Type B pancreatic cell (in vitro differentiated cells): ENCODE measurements around the gene EFCC1. TPM values are rescaled to one million over a fixed set of nuclear protein-coding genes. Genes with fewer than 3 reads are reported as not detected.
"Not testable (repeated sequence)": the region's sequence is repeated elsewhere in the genome, so short reads cannot be mapped to it uniquely, and the experiment has no call there.

Source experiments
- DNase-seq: peaks from one replicate; pipeline ENCODE4 v3.0.0; 2021; ENCODE audit warnings: mixed read lengths; ENCODE audit not compliant: unreplicated experiment; ENCODE audit errors: extremely low spot score
- H3K27ac Mint-ChIP-seq: 2 replicates; pipeline ENCODE4 v1.8.0; 2021; ENCODE audit warnings: mild to moderate bottlenecking, mixed read lengths
- H3K27me3 Mint-ChIP-seq: 2 replicates; pipeline ENCODE4 v1.8.0; 2021; ENCODE audit warnings: mixed read lengths
- H3K36me3 Mint-ChIP-seq: 2 replicates; pipeline ENCODE4 v1.8.0; 2021; ENCODE audit warnings: mixed read lengths
- H3K4me1 Mint-ChIP-seq: one replicate; pipeline ENCODE4 v1.8.0; 2021; ENCODE audit warnings: mixed read lengths; ENCODE audit not compliant: unreplicated experiment
- H3K4me3 Mint-ChIP-seq: 2 replicates; pipeline ENCODE4 v1.8.0; 2021; ENCODE audit warnings: mild to moderate bottlenecking, mixed read lengths
- H3K9me3 Mint-ChIP-seq: 2 replicates; pipeline ENCODE4 v1.8.0; 2021; ENCODE audit warnings: mixed read lengths
- total RNA-seq: library from RNA; stranded (reverse); gene quantifications from 2 replicates; pipeline ENCODE4 v1.2.1, GENCODE V29; 2021; ENCODE audit warnings: low replicate concordance
- TF ChIP-seq, protein P1 (sequence below): fragments of 200-600 bp; sonication (generic); conservative IDR thresholded peaks from 2 replicates; pipeline ENCODE4 v1.5.0; 2021; ENCODE audit warnings: antibody characterized with exemption, mild to moderate bottlenecking

Gene EFCC1
- total RNA-seq, 1 donor from 2014 or later, result 2.2 TPM

GRCh38 chr3:129063091-129063640 lies 62.1 kb downstream of the EFCC1 start:
- TF ChIP-seq, protein P1, sequence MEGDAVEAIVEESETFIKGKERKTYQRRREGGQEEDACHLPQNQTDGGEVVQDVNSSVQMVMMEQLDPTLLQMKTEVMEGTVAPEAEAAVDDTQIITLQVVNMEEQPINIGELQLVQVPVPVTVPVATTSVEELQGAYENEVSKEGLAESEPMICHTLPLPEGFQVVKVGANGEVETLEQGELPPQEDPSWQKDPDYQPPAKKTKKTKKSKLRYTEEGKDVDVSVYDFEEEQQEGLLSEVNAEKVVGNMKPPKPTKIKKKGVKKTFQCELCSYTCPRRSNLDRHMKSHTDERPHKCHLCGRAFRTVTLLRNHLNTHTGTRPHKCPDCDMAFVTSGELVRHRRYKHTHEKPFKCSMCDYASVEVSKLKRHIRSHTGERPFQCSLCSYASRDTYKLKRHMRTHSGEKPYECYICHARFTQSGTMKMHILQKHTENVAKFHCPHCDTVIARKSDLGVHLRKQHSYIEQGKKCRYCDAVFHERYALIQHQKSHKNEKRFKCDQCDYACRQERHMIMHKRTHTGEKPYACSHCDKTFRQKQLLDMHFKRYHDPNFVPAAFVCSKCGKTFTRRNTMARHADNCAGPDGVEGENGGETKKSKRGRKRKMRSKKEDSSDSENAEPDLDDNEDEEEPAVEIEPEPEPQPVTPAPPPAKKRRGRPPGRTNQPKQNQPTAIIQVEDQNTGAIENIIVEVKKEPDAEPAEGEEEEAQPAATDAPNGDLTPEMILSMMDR, result no peak
- Mint-ChIP-seq H3K36me3 (no peaks in the 10 kb centered on the region), H3K9me3 (no peaks in the 10 kb centered on the region), H3K27me3 (no peaks in the 10 kb centered on the region), H3K4me1 (peaks cover 10% of the 10 kb centered on the region), H3K4me3 (no peak overlapping the region), H3K27ac (peak overlapping the region; percentile 8)
- no peak for DNase-seq

- no peak for DNase-seq
- peaks cover 5% of the 10 kb centered on the region for H3K4me1 Mint-ChIP-seq
- no peaks in the 10 kb centered on the region for H3K27me3 Mint-ChIP-seq
- TF ChIP-seq, protein P1, result no peak
- no peaks in the 10 kb centered on the region for H3K36me3 Mint-ChIP-seq
- no peak overlapping the region for H3K27ac Mint-ChIP-seq
- no peaks in the 10 kb centered on the region for H3K9me3 Mint-ChIP-seq
- H3K4me3 Mint-ChIP-seq, result no peak overlapping the region
Measured at GRCh38 chr3:129063841-129064482, 62.9 kb downstream of the EFCC1 start.

GRCh38 chr3:129065016-129065719 lies 64.1 kb downstream of the EFCC1 start:
- no peaks in the 10 kb centered on the region for H3K27me3 Mint-ChIP-seq
- TF ChIP-seq, protein P1, result no peak
- H3K4me1 Mint-ChIP-seq, result peaks cover 5% of the 10 kb centered on the region
- no peak overlapping the region for H3K27ac Mint-ChIP-seq
- no peak overlapping the region for H3K4me3 Mint-ChIP-seq
- no peaks in the 10 kb centered on the region for H3K36me3 Mint-ChIP-seq
- H3K9me3 Mint-ChIP-seq, result no peaks in the 10 kb centered on the region
- no peak for DNase-seq

DNA sequence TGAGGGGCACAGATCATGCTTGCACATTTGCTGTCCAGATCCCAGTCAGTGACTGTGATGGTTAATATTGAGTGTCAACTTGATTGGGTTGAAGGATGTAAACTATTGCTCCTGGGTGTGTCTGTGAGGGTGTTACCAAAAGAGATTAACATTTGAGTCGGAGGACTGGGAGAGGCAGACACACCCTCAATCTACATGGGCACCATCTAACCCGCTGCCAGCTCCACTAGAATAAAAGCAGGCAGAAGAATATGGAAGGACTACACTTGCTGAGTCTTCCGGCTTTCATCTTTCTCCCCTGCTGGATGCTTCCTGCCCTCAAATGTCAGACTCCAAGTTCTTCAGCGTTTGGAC lies 64.6 kb downstream of the EFCC1 start:
- H3K4me3 Mint-ChIP-seq, result no peak overlapping the region
- peaks cover 5% of the 10 kb centered on the region for H3K4me1 Mint-ChIP-seq
- H3K36me3 Mint-ChIP-seq, result no peaks in the 10 kb centered on the region
- no peak overlapping the region for H3K27ac Mint-ChIP-seq
- H3K27me3 Mint-ChIP-seq, result no peaks in the 10 kb centered on the region
- no peaks in the 10 kb centered on the region for H3K9me3 Mint-ChIP-seq
- TF ChIP-seq, protein P1, result no peak
- DNase-seq, result no peak

- H3K27me3 Mint-ChIP-seq, H3K27ac Mint-ChIP-seq, DNase-seq, H3K36me3 Mint-ChIP-seq, H3K4me1 Mint-ChIP-seq, H3K4me3 Mint-ChIP-seq, H3K9me3 Mint-ChIP-seq: not testable (repeated sequence)
Measured at GRCh38 chr3:129067719-129068118, 66.6 kb downstream of the EFCC1 start.

GRCh38 chr3:129068291-129068886 lies 67.3 kb downstream of the EFCC1 start:
- H3K36me3 Mint-ChIP-seq, result no peaks in the 10 kb centered on the region
- TF ChIP-seq, protein P1, result no peak
- DNase-seq, result no peak
- no peaks in the 10 kb centered on the region for H3K9me3 Mint-ChIP-seq
- no peaks in the 10 kb centered on the region for H3K4me1 Mint-ChIP-seq
- H3K4me3 Mint-ChIP-seq, result no peak overlapping the region
- H3K27me3 Mint-ChIP-seq, result no peaks in the 10 kb centered on the region
- H3K27ac Mint-ChIP-seq, result no peak overlapping the region

- H3K27me3 Mint-ChIP-seq, H3K4me3 Mint-ChIP-seq, DNase-seq, H3K4me1 Mint-ChIP-seq, H3K27ac Mint-ChIP-seq, H3K36me3 Mint-ChIP-seq, H3K9me3 Mint-ChIP-seq: not testable (repeated sequence)
Measured at GRCh38 chr3:129069313-129070085, 68.4 kb downstream of the EFCC1 start.
